Esophagus muscularis mucosa (tissue), 3 donors: ENCODE results near the gene TNRC6C.

Experiments used
- CTCF ChIP-seq, 3 experiments: fragments of 200-600 bp in 2 of 3; fragments of 450-650 bp in 1 of 3; sonication (generic) in 2 of 3; IDR thresholded peaks; one replicate each; pipeline ENCODE4 v1.5.1; 2017 to 2019; ENCODE audit warnings: antibody characterized with exemption in 3 of 3, mild to moderate bottlenecking in 2 of 3, moderate library complexity in 1 of 3
- POLR2A ChIP-seq: fragments of 450-650 bp; IDR thresholded peaks from one replicate; pipeline ENCODE4 v1.6.1; 2017; ENCODE audit warnings: antibody characterized with exemption, moderate library complexity, mild to moderate bottlenecking, low read depth
- POLR2AphosphoS5 ChIP-seq, 2 donors: sonication (generic); formaldehyde crosslinking; IDR thresholded peaks; one replicate each; pipeline ENCODE4 v1.6.1; 2017; ENCODE audit warnings: antibody characterized with exemption in 2 of 2

DNA sequence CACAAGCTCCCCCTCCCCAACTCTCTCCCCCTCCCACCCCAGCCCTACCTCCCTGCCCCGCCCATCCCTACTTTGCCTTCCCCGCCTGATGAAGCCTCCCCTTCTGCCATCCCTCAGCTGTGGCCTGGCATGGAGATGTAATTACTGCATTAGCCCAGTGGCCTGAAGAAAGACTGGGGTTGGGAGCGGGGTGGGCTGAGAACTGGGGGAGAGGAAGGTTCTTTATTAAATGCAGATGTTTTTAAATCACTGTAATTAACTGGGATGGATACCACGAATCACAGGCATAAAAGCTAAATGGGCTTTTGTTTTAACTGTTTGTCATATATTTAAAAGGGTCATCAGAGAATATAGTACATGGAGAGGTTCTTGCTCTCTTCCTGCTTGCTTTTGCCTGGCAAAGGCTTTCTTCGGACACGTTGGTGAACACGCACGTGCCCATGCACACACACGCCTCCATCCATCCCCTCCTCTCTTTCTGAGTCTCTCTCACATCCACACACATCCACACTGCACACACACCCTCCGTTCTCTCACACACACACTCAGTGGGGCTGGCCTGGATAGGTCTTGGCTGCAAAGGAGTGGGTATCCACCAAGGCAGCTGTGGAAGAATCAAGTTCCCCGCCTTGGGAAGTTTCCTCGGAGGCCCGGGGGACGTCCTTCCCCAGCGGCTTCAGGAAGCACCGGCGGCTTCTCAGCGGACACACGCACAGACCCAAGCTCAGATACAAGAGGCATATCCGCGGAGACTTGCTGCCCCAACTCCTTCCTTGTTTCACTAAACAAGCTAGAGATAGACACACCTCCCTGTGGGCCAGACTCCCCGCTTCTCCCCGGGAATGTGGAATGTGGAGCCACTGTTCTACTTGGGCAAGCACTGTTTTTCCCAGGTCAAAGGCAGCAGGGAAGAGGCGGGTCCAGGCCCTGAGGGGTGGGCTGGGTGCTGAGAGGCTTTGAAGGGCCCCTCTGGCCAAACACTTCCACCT is 27.4 kb upstream of the TNRC6C start:
- TF ChIP-seq CTCF (IDR thresholded peaks at IDR 0.05) (no peak), POLR2A (no peak), POLR2AphosphoS5 (IDR thresholded peaks at IDR 0.05) (no peak)
